ENCODE measurements around the gene DNAJC1. TPM values are rescaled to one million over a fixed set of nuclear protein-coding genes. Genes with fewer than 3 reads are reported as not detected.

The DNAJC1 gene
- total RNA-seq, 1 donor from 2014 or later, result 18.2 TPM

DNA sequence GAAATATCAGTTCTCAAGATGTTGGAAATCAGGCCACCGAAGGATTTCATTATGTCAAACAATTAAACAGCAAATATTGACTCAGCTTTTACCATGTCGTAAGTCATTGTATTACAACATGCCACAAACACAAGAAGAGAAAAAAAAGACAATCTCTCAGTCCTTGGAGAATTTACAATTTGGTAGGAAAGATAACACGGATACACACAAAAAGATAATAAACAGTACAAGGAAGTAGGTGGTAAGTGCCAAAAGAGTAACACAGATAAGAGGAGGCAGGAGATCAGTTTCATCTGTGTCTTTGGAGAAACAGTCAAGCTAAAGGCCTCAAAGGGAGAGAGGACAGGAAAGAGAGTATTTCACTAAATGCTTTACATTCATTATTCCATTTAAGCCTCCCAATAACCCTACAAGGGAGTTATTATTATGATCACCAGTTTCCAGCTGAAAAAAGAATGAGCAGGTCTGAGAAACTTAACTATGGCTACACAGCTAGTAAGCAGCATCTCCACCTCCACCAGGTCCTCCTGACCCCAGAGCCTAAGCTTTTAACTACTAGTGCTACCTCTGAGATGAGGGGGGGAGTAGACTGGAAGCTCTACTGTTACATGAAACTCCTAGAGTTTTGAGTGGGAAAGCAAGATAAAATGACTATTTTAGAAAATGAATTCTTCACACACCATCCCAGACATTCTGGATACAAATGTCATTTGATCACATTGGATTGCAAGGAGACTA lies 13.9 kb upstream of the DNAJC1 start:
- Mint-ChIP-seq H3K27me3 (no peaks in the 10 kb centered on the region), H3K4me1 (ENCODE audit: unreplicated experiment) (peaks cover 4% of the 10 kb centered on the region), H3K36me3 (no peaks in the 10 kb centered on the region)

DNA sequence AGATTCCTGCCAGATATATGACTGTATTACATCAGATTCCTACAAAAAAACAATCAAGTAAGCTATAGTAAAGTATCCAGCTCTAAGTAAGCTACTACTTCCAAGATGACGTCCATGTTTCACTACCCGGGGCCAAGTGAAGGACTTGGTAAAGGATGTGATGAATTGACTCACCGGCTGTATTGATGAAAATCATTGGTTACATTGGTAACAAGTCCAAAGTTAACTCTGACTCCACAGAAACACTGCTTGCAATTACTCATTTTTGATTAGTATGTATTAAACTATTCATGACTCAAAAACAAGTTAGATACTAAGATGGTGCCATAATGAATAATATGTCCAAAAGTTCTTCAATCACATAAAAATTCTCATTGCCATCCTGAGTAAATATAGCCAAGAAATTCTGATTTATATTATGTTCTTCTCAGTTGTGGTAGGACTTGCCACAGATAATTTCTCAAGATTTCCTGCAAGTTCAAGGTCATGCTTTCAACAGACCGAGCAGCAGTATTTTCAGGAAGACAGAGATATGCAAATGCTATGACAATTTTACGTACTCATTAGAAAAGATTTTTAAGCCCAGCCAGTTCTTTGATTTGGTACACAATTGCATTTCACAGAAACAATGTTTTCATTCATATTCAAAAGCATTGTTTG lies 12.6 kb upstream of the DNAJC1 start:
- TF ChIP-seq, protein P1, sequence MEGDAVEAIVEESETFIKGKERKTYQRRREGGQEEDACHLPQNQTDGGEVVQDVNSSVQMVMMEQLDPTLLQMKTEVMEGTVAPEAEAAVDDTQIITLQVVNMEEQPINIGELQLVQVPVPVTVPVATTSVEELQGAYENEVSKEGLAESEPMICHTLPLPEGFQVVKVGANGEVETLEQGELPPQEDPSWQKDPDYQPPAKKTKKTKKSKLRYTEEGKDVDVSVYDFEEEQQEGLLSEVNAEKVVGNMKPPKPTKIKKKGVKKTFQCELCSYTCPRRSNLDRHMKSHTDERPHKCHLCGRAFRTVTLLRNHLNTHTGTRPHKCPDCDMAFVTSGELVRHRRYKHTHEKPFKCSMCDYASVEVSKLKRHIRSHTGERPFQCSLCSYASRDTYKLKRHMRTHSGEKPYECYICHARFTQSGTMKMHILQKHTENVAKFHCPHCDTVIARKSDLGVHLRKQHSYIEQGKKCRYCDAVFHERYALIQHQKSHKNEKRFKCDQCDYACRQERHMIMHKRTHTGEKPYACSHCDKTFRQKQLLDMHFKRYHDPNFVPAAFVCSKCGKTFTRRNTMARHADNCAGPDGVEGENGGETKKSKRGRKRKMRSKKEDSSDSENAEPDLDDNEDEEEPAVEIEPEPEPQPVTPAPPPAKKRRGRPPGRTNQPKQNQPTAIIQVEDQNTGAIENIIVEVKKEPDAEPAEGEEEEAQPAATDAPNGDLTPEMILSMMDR (conservative IDR thresholded peaks at IDR 0.05), result no peak
- H3K9me3 Mint-ChIP-seq, result no peaks in the 10 kb centered on the region
- no peaks in the 10 kb centered on the region for H3K4me1 Mint-ChIP-seq (ENCODE audit: unreplicated experiment)
- H3K36me3 Mint-ChIP-seq, result no peaks in the 10 kb centered on the region
- no peaks in the 10 kb centered on the region for H3K27me3 Mint-ChIP-seq
- no peak overlapping the region for H3K27ac Mint-ChIP-seq
- no peak overlapping the region for H3K4me3 Mint-ChIP-seq
- DNase-seq (ENCODE audit: extremely low spot score, unreplicated experiment), result no peak

More for the DNA sequence above, 13.9 kb upstream of the DNAJC1 start:
- Mint-ChIP-seq H3K4me3 (no peak overlapping the region), H3K9me3 (no peaks in the 10 kb centered on the region), H3K27ac (no peak overlapping the region)
- no peak for DNase-seq (ENCODE audit: extremely low spot score, unreplicated experiment)
- TF ChIP-seq, protein P1 (conservative IDR thresholded peaks at IDR 0.05), result no peak

DNA sequence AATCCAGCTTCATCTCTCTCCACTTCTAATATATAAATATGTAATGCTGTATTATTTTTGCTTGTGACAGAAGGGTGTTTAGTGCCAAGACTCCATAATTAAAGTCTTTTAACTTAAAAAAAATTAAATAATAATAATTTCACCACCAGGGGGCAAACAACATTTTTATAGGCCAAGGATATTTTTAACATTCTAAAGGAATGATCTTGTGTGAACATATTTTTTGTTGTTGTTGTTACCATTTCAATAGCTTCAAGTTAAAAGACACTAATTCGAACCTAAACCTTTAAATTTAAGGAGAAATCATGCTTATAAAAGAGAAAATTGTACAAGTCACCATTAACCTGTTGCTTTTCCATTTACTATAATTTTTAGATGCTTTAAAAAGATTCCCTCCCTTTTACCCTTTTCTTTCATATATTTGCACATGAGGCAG lies 7.5 kb upstream of the DNAJC1 start:
- Mint-ChIP-seq H3K27me3 (no peaks in the 10 kb centered on the region), H3K4me1 (ENCODE audit: unreplicated experiment) (no peaks in the 10 kb centered on the region), H3K27ac (no peak overlapping the region), H3K36me3 (no peaks in the 10 kb centered on the region), H3K9me3 (no peaks in the 10 kb centered on the region), H3K4me3 (no peak overlapping the region)
- no peak for DNase-seq (ENCODE audit: extremely low spot score, unreplicated experiment)
- TF ChIP-seq, protein P1 (conservative IDR thresholded peaks at IDR 0.05), result peak; percentile 85

DNA sequence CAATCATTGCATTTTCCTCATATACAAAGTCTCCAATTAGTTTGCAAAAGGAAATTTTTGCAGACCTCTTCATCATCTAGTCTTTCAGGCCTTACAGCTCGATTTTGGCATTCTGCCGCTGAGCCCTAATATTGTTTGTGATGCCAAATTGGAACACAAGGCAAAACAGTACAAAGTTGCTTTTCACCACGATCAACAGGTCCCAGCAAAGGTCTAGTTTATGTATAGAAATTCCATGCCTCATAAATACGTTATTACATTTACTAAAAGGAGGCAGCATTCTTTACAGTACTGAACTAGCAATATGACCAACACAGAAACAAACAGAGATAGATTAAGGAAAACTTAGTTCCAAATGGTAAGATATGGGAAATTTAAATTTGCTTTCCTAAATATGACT lies 7.0 kb upstream of the DNAJC1 start:
- Mint-ChIP-seq H3K4me3 (no peak overlapping the region), H3K4me1 (ENCODE audit: unreplicated experiment) (no peaks in the 10 kb centered on the region), H3K27me3 (no peaks in the 10 kb centered on the region), H3K36me3 (no peaks in the 10 kb centered on the region), H3K9me3 (no peaks in the 10 kb centered on the region), H3K27ac (no peak overlapping the region)
- TF ChIP-seq, protein P1 (conservative IDR thresholded peaks at IDR 0.05), result no peak
- DNase-seq (ENCODE audit: extremely low spot score, unreplicated experiment), result no peak

GRCh38 chr10:22006379-22006884 lies 2.9 kb upstream of the DNAJC1 start:
- Mint-ChIP-seq H3K27ac (no peak overlapping the region), H3K36me3 (no peaks in the 10 kb centered on the region), H3K4me3 (no peak overlapping the region), H3K27me3 (no peaks in the 10 kb centered on the region), H3K4me1 (ENCODE audit: unreplicated experiment) (peaks cover 6% of the 10 kb centered on the region), H3K9me3 (no peaks in the 10 kb centered on the region)
- TF ChIP-seq, protein P1 (conservative IDR thresholded peaks at IDR 0.05), result no peak
- DNase-seq (ENCODE audit: extremely low spot score, unreplicated experiment), result no peak
